DOHH2 (cell line): ENCODE data around the gene KRT33A.

Source experiments
- H3F3A ChIP-seq: fragments of 200-600 bp; sonication (generic), shearing (Covaris generic); 2 replicates; pipeline ENCODE4 v1.6.0; 2016; ENCODE audit warnings: antibody characterized with exemption, mild to moderate bottlenecking; ENCODE audit not compliant: control insufficient read depth, insufficient read depth
- H3K27ac ChIP-seq: fragments of 200-600 bp; sonication (generic); 2 replicates; pipeline ENCODE4 v1.5.1; 2014; ENCODE audit warnings: low read depth, mild to moderate bottlenecking, low read length, moderate library complexity
- H3K27me3 ChIP-seq: fragments of 200-600 bp; sonication (generic); 2 replicates; pipeline ENCODE4 v1.6.1; 2014; ENCODE audit warnings: mild to moderate bottlenecking, low read length, mixed read lengths; ENCODE audit not compliant: control insufficient read depth
- H3K36me3 ChIP-seq: fragments of 200-600 bp; sonication (generic); 2 replicates; pipeline ENCODE4 v1.6.1; 2014; ENCODE audit warnings: mild to moderate bottlenecking, low read length, moderate library complexity, mixed read lengths; ENCODE audit not compliant: control insufficient read depth
- H3K4me1 ChIP-seq: fragments of 200-600 bp; sonication (generic); 2 replicates; pipeline ENCODE4 v1.6.1; 2014; ENCODE audit warnings: mild to moderate bottlenecking, low read length, mixed read lengths; ENCODE audit not compliant: control insufficient read depth
- H3K4me2 ChIP-seq: fragments of 200-600 bp; sonication (generic); 2 replicates; pipeline ENCODE4 v1.6.0; 2014; ENCODE audit warnings: mild to moderate bottlenecking, low read length, moderate library complexity
- H3K4me3 ChIP-seq: fragments of 200-600 bp; sonication (generic); 2 replicates; pipeline ENCODE4 v1.5.1; 2014; ENCODE audit warnings: mild to moderate bottlenecking, low read length, mixed read lengths
- H3K79me2 ChIP-seq: fragments of 200-600 bp; sonication (generic); 2 replicates; pipeline ENCODE4 v1.6.1; 2014; ENCODE audit warnings: mild to moderate bottlenecking, low read length, mixed read lengths; ENCODE audit not compliant: control insufficient read depth
- H3K9me2 ChIP-seq: fragments of 200-600 bp; sonication (generic); replicated peaks from 2 replicates; pipeline ENCODE4 v1.6.1; 2014; ENCODE audit warnings: mild to moderate bottlenecking, low read length, mixed read lengths; ENCODE audit not compliant: control insufficient read depth
- H3K9me3 ChIP-seq: fragments of 200-600 bp; sonication (generic); 2 replicates; pipeline ENCODE4 v1.6.1; 2014; ENCODE audit warnings: antibody characterized with exemption, low read length, mixed read lengths; ENCODE audit not compliant: control insufficient read depth, insufficient read depth
- H4K20me1 ChIP-seq: fragments of 200-600 bp; sonication (generic); 2 replicates; pipeline ENCODE4 v1.6.0; 2014; ENCODE audit warnings: low read depth, mild to moderate bottlenecking, antibody characterized with exemption, low read length, moderate library complexity; ENCODE audit not compliant: control insufficient read depth, insufficient read depth
- CTCF ChIP-seq: fragments of 200-600 bp; sonication (generic); IDR thresholded peaks from one replicate; pipeline ENCODE4 v1.5.1; 2014; ENCODE audit warnings: antibody characterized with exemption, mild to moderate bottlenecking, low read depth, low read length; ENCODE audit not compliant: poor library complexity, severe bottlenecking
- EZH2phosphoT487 ChIP-seq: fragments of 200-600 bp; sonication (generic); IDR thresholded peaks from 2 replicates; pipeline ENCODE4 v1.6.1; 2017; ENCODE audit warnings: borderline replicate concordance, mild to moderate bottlenecking, antibody characterized with exemption, low read length, moderate library complexity, mixed read lengths

Gene KRT33A

GRCh38 chr17:41377546-41377945 lies 26.9 kb upstream of the KRT33A start:
- TF ChIP-seq EZH2phosphoT487 (no peak), CTCF (no peak)
- Histone ChIP-seq H4K20me1 (no peaks in the 10 kb centered on the region), H3K79me2 (no peaks in the 10 kb centered on the region), H3K4me2 (no peak overlapping the region), H3K9me2 (no peaks in the 10 kb centered on the region), H3K4me3 (no peak overlapping the region), H3K9me3 (no peaks in the 10 kb centered on the region), H3K27ac (no peak overlapping the region), H3K4me1 (no peaks in the 10 kb centered on the region), H3K36me3 (no peaks in the 10 kb centered on the region), H3F3A (no peaks in the 10 kb centered on the region), H3K27me3 (0 out of 2 replicates have a peak, but pooled peaks cover 8% of the 10 kb centered on the region)

GRCh38 chr17:41369713-41370112 lies 19.1 kb upstream of the KRT33A start, which contains the start of gene KRT33B:
Gene KRT33B, minus strand, starts transcription at chr17:41369813. Its CDS starts 63 bp downstream, at chr17:41369750.
- no peaks in the 10 kb centered on the region for H3K36me3 ChIP-seq
- no peak within 1 kb of the TSS for H3K27ac ChIP-seq
- no peak within 1 kb of the TSS for H3K4me3 ChIP-seq
- H3K9me3 ChIP-seq: no peaks in the 10 kb centered on the region
- H3F3A ChIP-seq: no peaks in the 10 kb centered on the region
- no peaks in the 10 kb centered on the region for H3K9me2 ChIP-seq
- H3K4me1 ChIP-seq: no peaks in the 10 kb centered on the region
- 0 out of 2 replicates have a peak, but pooled peaks cover 6% of the 10 kb centered on the region for H3K27me3 ChIP-seq
- no peaks in the 10 kb centered on the region for H3K79me2 ChIP-seq
- H3K4me2 ChIP-seq: no peak within 1 kb of the TSS
- H4K20me1 ChIP-seq: no peaks in the 10 kb centered on the region
- TF ChIP-seq EZH2phosphoT487 (no peak), CTCF (no peak)

- TF ChIP-seq CTCF (no peak), EZH2phosphoT487 (no peak)
These were observed 18.4 kb upstream of the KRT33A start for GRCh38 chr17:41369023-41369422.

More at GRCh38 chr17:41369023-41369422, 18.4 kb upstream of the KRT33A start:
- Histone ChIP-seq H3K36me3 (no peaks in the 10 kb centered on the region), H3K4me3 (no peak overlapping the region), H3K4me2 (no peak overlapping the region), H3K4me1 (no peaks in the 10 kb centered on the region), H3K27me3 (0 out of 2 replicates have a peak, but pooled peaks cover 6% of the 10 kb centered on the region), H3K79me2 (no peaks in the 10 kb centered on the region), H3F3A (no peaks in the 10 kb centered on the region), H3K9me2 (no peaks in the 10 kb centered on the region), H4K20me1 (no peaks in the 10 kb centered on the region), H3K9me3 (no peaks in the 10 kb centered on the region), H3K27ac (no peak overlapping the region)
